IMR-90 (cell line): ENCODE measurements around the gene MAB21L3. TPM values are rescaled to one million over a fixed set of nuclear protein-coding genes. Genes with fewer than 3 reads are reported as not detected.

Experiments used
- ATAC-seq: fragments of 200-7000 bp; cut with Tn5 transposase; 2 replicates; pipeline ENCODE4 v1.9.1; 2020; ENCODE audit warnings: low read depth, mild to moderate bottlenecking, moderate library complexity
- BruUV-seq: library from RNA; stranded (reverse); fragments of 400-500 nt; replicated peaks from 2 replicates; lab custom pipeline; 2021; lab: Mats Ljungman, UMichigan
- CTCF ChIA-PET: fragments of 300-600 bp; formaldehyde crosslinking; extraction: SDS; loops from one replicate; lab custom pipeline; 2021; ENCODE audit warnings: antibody characterized with exemption; lab: Yijun Ruan, JAX
- POLR2A ChIA-PET: fragments of 300-600 bp; sonication (Branson Sonifier 250); formaldehyde crosslinking; loops from one replicate; lab custom pipeline; 2022; ENCODE audit warnings: antibody characterized with exemption; ENCODE audit not compliant: unreplicated experiment; lab: Charles Lee
- DNase-seq: peaks from one replicate; pipeline ENCODE4 v3.0.0; 2013
- H2AFZ ChIP-seq: replicated peaks from 2 replicates; pipeline ENCODE3; 2013; ENCODE audit warnings: low read length, mild to moderate bottlenecking; ENCODE audit not compliant: poor library complexity
- H2AK5ac ChIP-seq: 2 replicates; pipeline ENCODE4 v1.6.1; 2013; ENCODE audit warnings: low read depth, low read length, inconsistent platforms
- H2AK9ac ChIP-seq: replicated peaks from 2 replicates; pipeline ENCODE3; 2013; ENCODE audit warnings: mild to moderate bottlenecking, low read depth, low read length, moderate library complexity; ENCODE audit not compliant: poor library complexity
- H2BK120ac ChIP-seq: 2 replicates; pipeline ENCODE4 v1.6.1; 2013; ENCODE audit warnings: low read depth, low read length, inconsistent platforms
- H2BK15ac ChIP-seq: 3 replicates; pipeline ENCODE4 v1.6.1; 2013; ENCODE audit warnings: low read depth, low read length, inconsistent platforms
- H2BK20ac ChIP-seq: 2 replicates; pipeline ENCODE4 v1.6.1; 2013; ENCODE audit warnings: low read depth, mild to moderate bottlenecking, inconsistent platforms, low read length, moderate library complexity
- H2BK5ac ChIP-seq: 2 replicates; pipeline ENCODE4 v1.6.1; 2013; ENCODE audit warnings: mild to moderate bottlenecking, low read depth, low read length, inconsistent platforms; ENCODE audit not compliant: poor library complexity, severe bottlenecking
- H3K14ac ChIP-seq: replicated peaks from 2 replicates; pipeline ENCODE4 v1.6.1; 2013; ENCODE audit warnings: low read depth, low read length, inconsistent platforms
- H3K18ac ChIP-seq: 2 replicates; pipeline ENCODE4 v1.6.1; 2013; ENCODE audit warnings: low read depth, low read length, control low read depth
- H3K23ac ChIP-seq: 2 replicates; pipeline ENCODE4 v1.6.1; 2013; ENCODE audit warnings: low read depth, low read length, inconsistent platforms
- H3K27ac ChIP-seq: 2 replicates; pipeline ENCODE4 v1.5.1; 2013; ENCODE audit warnings: mild to moderate bottlenecking, control low read depth, low read length; ENCODE audit not compliant: insufficient read depth
- H3K27me3 ChIP-seq: 2 replicates; pipeline ENCODE4 v1.6.1; 2013; ENCODE audit warnings: low read length; ENCODE audit not compliant: control insufficient read depth, insufficient read depth
- H3K36me3 ChIP-seq: 2 replicates; pipeline ENCODE4 v1.6.1; 2013; ENCODE audit warnings: low read length, mixed read lengths; ENCODE audit not compliant: control insufficient read depth, insufficient read depth
- H3K4ac ChIP-seq: 2 replicates; pipeline ENCODE4 v1.6.1; 2013; ENCODE audit warnings: low read depth, low read length, inconsistent platforms
- H3K4me1 ChIP-seq: 2 replicates; pipeline ENCODE4 v1.6.1; 2013; ENCODE audit warnings: low read length, mixed read lengths; ENCODE audit not compliant: control insufficient read depth, insufficient read depth
- H3K4me2 ChIP-seq: 2 replicates; pipeline ENCODE4 v1.6.1; 2013; ENCODE audit warnings: low read depth, mild to moderate bottlenecking, control low read depth, low read length, moderate library complexity
- H3K4me3 ChIP-seq: 2 replicates; pipeline ENCODE4 v1.5.1; 2013; ENCODE audit warnings: low read depth, mild to moderate bottlenecking, control low read depth, low read length, moderate library complexity; ENCODE audit not compliant: insufficient read depth
- H3K56ac ChIP-seq: 2 replicates; pipeline ENCODE4 v1.6.1; 2013; ENCODE audit warnings: low read length, inconsistent platforms; ENCODE audit not compliant: insufficient read depth; ENCODE audit errors: extremely low read depth
- H3K79me1 ChIP-seq, 2 experiments: 2 replicates each; pipeline ENCODE4 v1.6.1; 2013; ENCODE audit warnings: low read length in 2 of 2, inconsistent platforms in 1 of 2, low read depth in 1 of 2
- H3K9ac ChIP-seq: 2 replicates; pipeline ENCODE4 v1.6.1; 2013; ENCODE audit warnings: low read depth, low read length, control low read depth
- H3K9me1 ChIP-seq: 2 replicates; pipeline ENCODE4 v1.6.1; 2013; ENCODE audit warnings: low read length, inconsistent platforms; ENCODE audit not compliant: insufficient read depth
- H3K9me3 ChIP-seq: 2 replicates; pipeline ENCODE4 v1.6.1; 2013; ENCODE audit warnings: low read length; ENCODE audit not compliant: control insufficient read depth, insufficient read depth
- H4K20me1 ChIP-seq: 2 replicates; pipeline ENCODE4 v1.6.1; 2013; ENCODE audit warnings: low read length, inconsistent platforms; ENCODE audit not compliant: insufficient read depth
- H4K5ac ChIP-seq: 2 replicates; pipeline ENCODE4 v1.6.1; 2013; ENCODE audit warnings: mild to moderate bottlenecking, low read depth, low read length, control low read depth
- H4K8ac ChIP-seq, 2 experiments: 2 replicates each; pipeline ENCODE4 v1.6.1; 2013; ENCODE audit warnings: low read depth in 2 of 2, low read length in 2 of 2, control low read depth in 1 of 2, inconsistent platforms in 1 of 2
- H4K91ac ChIP-seq: 2 replicates; pipeline ENCODE4 v1.6.1; 2013; ENCODE audit warnings: low read depth, low read length, inconsistent platforms; ENCODE audit not compliant: insufficient read depth
- BHLHE40 ChIP-seq: fragments of 150-350 bp; IDR thresholded peaks from 2 replicates; pipeline ENCODE4 v1.6.1; 2016; ENCODE audit warnings: mild to moderate bottlenecking, low read depth, low read length
- FOS ChIP-seq: fragments of 150-350 bp; IDR thresholded peaks from 2 replicates; pipeline ENCODE4 v1.6.1; 2016; ENCODE audit warnings: low read depth, low read length
- MAFK ChIP-seq: IDR thresholded peaks from 2 replicates; pipeline ENCODE4 v1.6.1; 2012; ENCODE audit warnings: low read depth, low read length, improper control_type of control experiment
- MAZ ChIP-seq: IDR thresholded peaks from 2 replicates; pipeline ENCODE4 v1.6.1; 2012; ENCODE audit warnings: low read depth, mild to moderate bottlenecking, low read length, improper control_type of control experiment, moderate library complexity, borderline replicate concordance
- MXI1 ChIP-seq: IDR thresholded peaks from 2 replicates; pipeline ENCODE4 v1.6.1; 2012; ENCODE audit warnings: low read depth, mild to moderate bottlenecking, low read length, moderate library complexity, borderline replicate concordance
- NFE2L2 ChIP-seq: fragments of 150-350 bp; IDR thresholded peaks from 2 replicates; pipeline ENCODE4 v1.6.1; 2016; ENCODE audit warnings: low read depth, mild to moderate bottlenecking, low read length
- POLR2A ChIP-seq: IDR thresholded peaks from 2 replicates; pipeline ENCODE4 v1.6.1; 2012; ENCODE audit warnings: mild to moderate bottlenecking, low read depth, low read length
- RAD21 ChIP-seq: IDR thresholded peaks from 2 replicates; pipeline ENCODE4 v1.6.1; 2012; ENCODE audit warnings: low read length, improper control_type of control experiment
- RCOR1 ChIP-seq: IDR thresholded peaks from 2 replicates; pipeline ENCODE4 v1.6.1; 2012; ENCODE audit warnings: mild to moderate bottlenecking, low read length, improper control_type of control experiment; ENCODE audit not compliant: insufficient replicate concordance
- RFX5 ChIP-seq: IDR thresholded peaks from 2 replicates; pipeline ENCODE4 v1.8.0; 2012; ENCODE audit warnings: low read depth, mild to moderate bottlenecking, low read length, moderate library complexity
- SMC3 ChIP-seq: fragments of 150-350 bp; IDR thresholded peaks from 2 replicates; pipeline ENCODE4 v1.6.1; 2016; ENCODE audit warnings: low read depth, mild to moderate bottlenecking, antibody characterized with exemption, low read length, moderate library complexity
- WGBS, 2 experiments: methylation state at CpG; one replicate each; pipeline versions ENCODE4 v1.1.5 to v1.1.7; 2013; ENCODE audit warnings: missing lambda C conversion rate in 2 of 2; ENCODE audit not compliant: insufficient read length in 1 of 2; ENCODE audit errors: extremely low coverage in 2 of 2; 5-methylcytosine and 5-hydroxymethylcytosine counted together
- dilution Hi-C: fragments of 300-500 bp; cut with HindIII; formaldehyde crosslinking; loops from one replicate; pipeline ENCODE4 v1.14.3; 2018; ENCODE audit warnings: low sequenced_read_pairs; ENCODE audit not compliant: unreplicated experiment
- in situ Hi-C: fragments of 300-500 bp; cut with MboI; formaldehyde crosslinking; loops from 3 replicates; pipeline ENCODE4 v1.14.3; 2019; ENCODE audit warnings: low sequenced_read_pairs, inconsistent platforms, mixed read lengths
- intact Hi-C: fragments of 100-400 bp; cut with micrococcal nuclease; formaldehyde crosslinking; loops from 2 replicates; pipeline ENCODE4 v1.10.0; 2022
- polyA plus RNA-seq, 3 experiments: library from polyadenylated mRNA; depleted of rRNA; stranded (reverse); fragments of >200 nt; gene quantifications; 2 replicates each; pipeline ENCODE4 v1.2.3, GENCODE V29; 2012; ENCODE audit warnings: low replicate concordance in 1 of 3
- total RNA-seq: library from RNA; depleted of rRNA; stranded (reverse); fragments of >200 nt; gene quantifications from 2 replicates; pipeline ENCODE4 v1.2.3, GENCODE V29; 2012
- TF ChIP-seq, protein P1 (sequence below): conservative IDR thresholded peaks from 2 replicates; pipeline ENCODE4 v1.5.1; 2012; ENCODE audit warnings: mild to moderate bottlenecking, low read depth, low read length, improper control_type of control experiment
- TF ChIP-seq, protein P2 (sequence below): fragments of 150-350 bp; IDR thresholded peaks from 2 replicates; pipeline ENCODE4 v1.6.1; 2017; ENCODE audit warnings: mild to moderate bottlenecking, antibody characterized with exemption, low read length, low read depth

MAB21L3 gene
- total and polyA plus RNA-seq, 2 of the 4 experiments (the other 2 are of a cell fraction), result not detected

GRCh38 chr1:116175611-116176010 is 64.4 kb downstream of the MAB21L3 start (continued):
- TF ChIP-seq, protein P1, sequence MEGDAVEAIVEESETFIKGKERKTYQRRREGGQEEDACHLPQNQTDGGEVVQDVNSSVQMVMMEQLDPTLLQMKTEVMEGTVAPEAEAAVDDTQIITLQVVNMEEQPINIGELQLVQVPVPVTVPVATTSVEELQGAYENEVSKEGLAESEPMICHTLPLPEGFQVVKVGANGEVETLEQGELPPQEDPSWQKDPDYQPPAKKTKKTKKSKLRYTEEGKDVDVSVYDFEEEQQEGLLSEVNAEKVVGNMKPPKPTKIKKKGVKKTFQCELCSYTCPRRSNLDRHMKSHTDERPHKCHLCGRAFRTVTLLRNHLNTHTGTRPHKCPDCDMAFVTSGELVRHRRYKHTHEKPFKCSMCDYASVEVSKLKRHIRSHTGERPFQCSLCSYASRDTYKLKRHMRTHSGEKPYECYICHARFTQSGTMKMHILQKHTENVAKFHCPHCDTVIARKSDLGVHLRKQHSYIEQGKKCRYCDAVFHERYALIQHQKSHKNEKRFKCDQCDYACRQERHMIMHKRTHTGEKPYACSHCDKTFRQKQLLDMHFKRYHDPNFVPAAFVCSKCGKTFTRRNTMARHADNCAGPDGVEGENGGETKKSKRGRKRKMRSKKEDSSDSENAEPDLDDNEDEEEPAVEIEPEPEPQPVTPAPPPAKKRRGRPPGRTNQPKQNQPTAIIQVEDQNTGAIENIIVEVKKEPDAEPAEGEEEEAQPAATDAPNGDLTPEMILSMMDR, result no peak
- no peak for TF ChIP-seq SMC3
- no peak for TF ChIP-seq RFX5
- no peak for TF ChIP-seq RAD21

GRCh38 chr1:116176306-116176789 is 65.1 kb downstream of the MAB21L3 start:
- Histone ChIP-seq H2BK120ac (no peak overlapping the region), H3K14ac (no peak overlapping the region), H3K9me1 (no peaks in the 10 kb centered on the region), H2BK15ac (no peak overlapping the region), H3K4ac (no peak overlapping the region), H3K4me3 (no peak overlapping the region), H3K36me3 (no peaks in the 10 kb centered on the region), H3K56ac (no peak overlapping the region), H4K20me1 (no peaks in the 10 kb centered on the region), H3K27me3 (peaks cover 4% of the 10 kb centered on the region), H4K8ac (no peak overlapping the region), H3K4me1 (no peaks in the 10 kb centered on the region), H3K4me2 (no peak overlapping the region), H3K27ac (no peak overlapping the region), H2AFZ (no peak overlapping the region), H3K9me3 (no peaks in the 10 kb centered on the region), H2AK5ac (no peak overlapping the region), H2AK9ac (no peak overlapping the region), H3K23ac (no peak overlapping the region), H2BK5ac (no peak overlapping the region), H4K5ac (no peak overlapping the region), H3K18ac (no peak overlapping the region), H4K91ac (no peak overlapping the region), H3K9ac (no peak overlapping the region), H3K79me1 (no peaks in the 10 kb centered on the region), H2BK20ac (no peak overlapping the region)
- no TSS peak for BruUV-seq
- no peak for DNase-seq
- intact Hi-C loops (no loop called here), in situ Hi-C loops (no loop called here), dilution Hi-C loops (no loop called here)
- ChIA-PET POLR2A (no interaction called here), CTCF (no interaction called here)
- no peak for ATAC-seq
- WGBS, 2 experiments, result 90% methylated on average over 2 of the region's 4 CpGs; no CpG with 5 or more reads in 1 of the 2 experiments
- TF ChIP-seq MAFK (no peak), MXI1 (no peak), FOS (no peak), POLR2A (no peak), RCOR1 (no peak), MAZ (no peak), BHLHE40 (no peak), RFX5 (no peak), RAD21 (no peak), NFE2L2 (no peak)
- TF ChIP-seq, protein P1, result no peak
- TF ChIP-seq, protein P2, sequence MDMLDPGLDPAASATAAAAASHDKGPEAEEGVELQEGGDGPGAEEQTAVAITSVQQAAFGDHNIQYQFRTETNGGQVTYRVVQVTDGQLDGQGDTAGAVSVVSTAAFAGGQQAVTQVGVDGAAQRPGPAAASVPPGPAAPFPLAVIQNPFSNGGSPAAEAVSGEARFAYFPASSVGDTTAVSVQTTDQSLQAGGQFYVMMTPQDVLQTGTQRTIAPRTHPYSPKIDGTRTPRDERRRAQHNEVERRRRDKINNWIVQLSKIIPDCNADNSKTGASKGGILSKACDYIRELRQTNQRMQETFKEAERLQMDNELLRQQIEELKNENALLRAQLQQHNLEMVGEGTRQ, result no peak
